ENCODE data around the gene UTP11.
A peak's percentile ranks its signal among the peaks of the same experiment; 100 is the strongest.
"Not testable (repeated sequence)": the region's sequence is repeated elsewhere in the genome, so short reads cannot be mapped to it uniquely, and the experiment has no call there.

Gene UTP11, protein sequence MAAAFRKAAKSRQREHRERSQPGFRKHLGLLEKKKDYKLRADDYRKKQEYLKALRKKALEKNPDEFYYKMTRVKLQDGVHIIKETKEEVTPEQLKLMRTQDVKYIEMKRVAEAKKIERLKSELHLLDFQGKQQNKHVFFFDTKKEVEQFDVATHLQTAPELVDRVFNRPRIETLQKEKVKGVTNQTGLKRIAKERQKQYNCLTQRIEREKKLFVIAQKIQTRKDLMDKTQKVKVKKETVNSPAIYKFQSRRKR

DNA sequence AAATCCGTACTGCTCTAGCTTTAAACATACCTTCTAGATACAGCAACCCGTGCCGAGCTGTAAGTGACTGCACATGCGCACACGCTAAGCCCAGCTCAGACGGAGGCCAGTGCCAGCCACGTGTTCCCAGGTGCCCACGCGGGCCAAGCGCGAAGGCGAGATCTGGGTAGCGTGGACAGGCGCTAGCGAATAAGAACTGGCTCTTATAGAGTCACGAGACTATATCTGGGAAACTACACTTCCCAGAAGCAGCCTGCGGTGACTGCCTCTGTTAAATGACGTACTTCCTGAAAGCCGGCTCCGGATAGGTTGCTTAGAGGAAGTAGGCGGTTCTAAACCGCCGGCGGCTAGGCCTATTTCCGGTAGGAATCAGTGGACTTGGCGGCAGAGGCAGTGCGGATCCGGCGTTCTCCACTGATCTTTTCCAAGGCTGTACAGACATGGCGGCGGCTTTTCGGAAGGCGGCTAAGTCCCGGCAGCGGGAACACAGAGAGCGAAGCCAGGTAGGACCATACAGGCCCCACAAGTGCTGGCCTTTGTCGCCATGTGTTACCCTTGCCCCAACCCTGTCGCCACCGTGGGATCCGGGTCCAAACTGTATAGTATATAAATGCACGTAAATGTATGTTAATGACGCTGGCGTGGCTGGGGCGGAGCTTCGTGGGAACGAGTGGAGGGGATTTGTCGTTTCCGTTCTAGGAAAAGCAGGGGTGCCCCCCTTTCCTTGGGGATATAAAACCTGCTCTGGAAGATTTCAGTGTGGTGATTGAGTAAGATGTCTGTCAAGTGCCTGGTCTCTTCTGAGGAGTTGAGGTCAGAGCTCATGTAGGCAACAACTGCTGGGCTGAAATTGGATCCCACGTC is at the start of gene UTP11:
Gene UTP11, plus strand, starts transcription at position 372 of the 864 bp plus-strand sequence. Its CDS starts 69 bp downstream, at position 441.
- peak; percentile 84 for DNase-seq (ENCODE audit: low read depth)

DNA sequence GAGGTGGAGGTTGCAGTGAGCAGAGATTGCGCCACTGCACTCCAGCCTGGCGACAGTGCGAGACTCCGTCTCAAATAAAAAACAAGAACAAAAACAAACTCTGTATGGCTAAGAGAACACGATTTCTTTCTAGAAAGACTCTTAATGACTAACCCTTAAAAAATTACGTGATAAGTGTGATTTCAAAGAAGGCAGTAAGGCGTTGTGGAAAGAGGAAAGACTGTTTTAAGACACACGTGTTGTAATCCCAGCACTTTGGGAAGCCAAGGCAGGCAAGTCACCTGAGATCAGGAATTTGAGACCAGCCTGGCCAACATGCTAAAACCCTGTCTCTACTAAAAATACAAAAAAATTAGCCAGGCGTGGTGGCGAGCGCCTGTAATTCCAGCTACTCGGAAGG is 48.4 kb upstream of the UTP11 start:
- not testable (repeated sequence) for DNase-seq (ENCODE audit: low read depth)

DNA sequence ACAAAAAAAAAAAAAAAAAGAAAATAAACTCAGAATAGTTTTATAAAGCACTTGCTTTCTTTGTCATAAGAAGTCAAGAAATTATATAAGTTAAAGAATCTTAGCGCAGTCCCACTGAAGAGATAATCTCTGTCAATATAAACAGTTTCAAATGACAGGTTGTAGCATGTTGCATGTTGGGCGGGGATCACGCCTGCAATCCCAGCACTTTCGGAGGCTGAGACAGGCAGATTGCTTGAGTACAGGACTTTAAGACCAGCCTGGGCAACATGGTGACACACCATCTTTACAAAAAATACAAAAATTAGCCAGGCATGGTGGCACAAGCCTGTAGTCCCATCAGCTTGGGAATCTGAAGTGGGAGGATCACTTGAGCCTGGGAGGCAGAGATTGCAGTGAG is 47.2 kb upstream of the UTP11 start:
- no peak for DNase-seq (ENCODE audit: low read depth)

DNA sequence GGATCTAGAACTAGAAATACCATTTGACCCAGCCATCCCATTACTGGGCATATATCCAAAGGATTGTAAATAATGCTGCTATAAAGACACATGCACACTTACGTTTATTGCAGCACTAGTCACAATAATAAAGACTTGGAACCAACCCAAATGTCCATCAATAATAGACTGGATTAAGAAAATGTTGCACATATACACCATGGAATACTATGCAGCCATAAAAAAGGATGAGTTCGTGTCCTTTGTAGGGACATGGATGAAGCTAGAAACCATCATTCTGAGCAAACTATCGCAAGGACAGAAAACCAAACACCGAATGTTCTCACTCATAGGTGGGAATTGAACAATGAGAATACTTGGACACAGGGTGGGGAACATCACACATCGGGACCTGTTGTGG is 38.9 kb upstream of the UTP11 start:
- DNase-seq (ENCODE audit: low read depth) = not testable (repeated sequence)

DNA sequence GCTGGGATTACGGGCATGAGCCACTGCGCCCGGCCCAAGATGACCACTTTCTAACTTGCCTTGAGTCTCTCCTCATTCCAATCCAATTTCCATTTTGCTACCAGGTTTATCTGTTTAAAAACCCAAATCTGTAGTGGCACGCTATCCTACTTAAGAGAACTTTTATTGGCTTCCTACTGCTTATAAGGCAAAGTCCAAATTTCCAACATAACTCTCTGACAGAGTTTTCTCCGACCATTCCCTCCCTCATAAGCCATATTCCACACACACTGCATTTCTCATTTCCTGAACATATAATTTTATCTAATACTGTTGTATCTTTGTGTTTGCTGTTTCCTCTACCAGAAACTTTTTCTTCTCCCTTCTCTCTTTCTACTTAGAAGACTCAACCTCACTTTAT is 38.0 kb upstream of the UTP11 start:
- no peak for DNase-seq (ENCODE audit: low read depth)

DNA sequence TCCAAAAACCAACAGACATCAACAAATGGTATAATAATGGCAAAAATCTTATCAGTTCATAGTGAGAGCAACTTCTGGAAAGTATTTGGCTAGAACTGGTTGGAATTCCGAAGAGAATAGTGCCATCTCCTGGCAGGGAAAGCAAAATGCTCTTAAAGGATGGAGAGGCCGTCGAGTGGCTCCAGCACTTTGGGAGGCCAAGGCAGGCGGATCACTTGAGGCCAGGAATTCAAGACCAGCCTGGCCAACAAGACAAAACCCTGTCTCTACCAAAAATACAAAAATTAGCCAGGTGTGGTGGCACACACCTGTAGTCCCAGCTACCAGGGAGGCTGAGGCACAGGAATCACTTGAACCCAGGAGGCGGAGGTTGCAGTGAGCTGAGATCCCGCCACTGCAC is 37.5 kb upstream of the UTP11 start:
- DNase-seq (ENCODE audit: low read depth) = not testable (repeated sequence)

DNA sequence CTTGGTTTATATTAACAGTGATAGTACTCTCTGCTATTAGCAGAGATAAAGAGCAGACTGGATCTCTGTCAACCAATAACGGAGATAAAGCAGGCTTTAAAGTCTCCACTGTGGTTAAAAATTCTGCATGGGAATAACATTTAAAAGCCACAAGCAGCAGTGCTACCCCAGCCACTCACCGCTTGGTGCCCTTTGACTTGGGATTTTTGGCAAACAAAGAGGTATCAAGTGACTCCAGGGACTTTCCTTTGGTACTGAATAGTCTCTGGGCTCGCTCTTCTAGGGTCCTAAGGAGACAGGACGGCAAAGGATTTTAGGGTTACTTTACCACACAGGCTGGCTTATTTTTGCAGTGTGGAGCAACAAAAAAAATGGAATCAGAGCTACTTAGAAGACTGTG is 34.0 kb upstream of the UTP11 start:
- no peak for DNase-seq (ENCODE audit: low read depth)

DNA sequence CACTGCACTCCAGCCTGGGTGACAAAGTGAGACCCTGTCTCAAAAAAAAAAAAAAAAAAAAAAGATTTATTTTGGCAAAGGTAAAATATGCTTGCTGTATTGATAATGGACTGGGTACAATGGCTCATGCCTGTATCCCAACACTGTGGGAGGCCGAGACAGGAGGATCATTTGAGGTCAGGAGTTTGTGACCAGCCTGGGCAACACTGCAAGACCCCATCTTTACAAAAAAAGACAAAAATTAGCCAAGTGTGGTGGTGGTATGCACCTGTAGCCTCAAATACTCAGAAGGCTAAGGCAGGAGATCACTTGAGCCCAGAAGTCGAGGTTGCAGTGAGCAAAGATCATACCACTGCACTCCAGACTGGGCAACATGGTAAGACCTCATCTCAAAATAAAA is 29.0 kb upstream of the UTP11 start:
- no peak for DNase-seq (ENCODE audit: low read depth)

DNA sequence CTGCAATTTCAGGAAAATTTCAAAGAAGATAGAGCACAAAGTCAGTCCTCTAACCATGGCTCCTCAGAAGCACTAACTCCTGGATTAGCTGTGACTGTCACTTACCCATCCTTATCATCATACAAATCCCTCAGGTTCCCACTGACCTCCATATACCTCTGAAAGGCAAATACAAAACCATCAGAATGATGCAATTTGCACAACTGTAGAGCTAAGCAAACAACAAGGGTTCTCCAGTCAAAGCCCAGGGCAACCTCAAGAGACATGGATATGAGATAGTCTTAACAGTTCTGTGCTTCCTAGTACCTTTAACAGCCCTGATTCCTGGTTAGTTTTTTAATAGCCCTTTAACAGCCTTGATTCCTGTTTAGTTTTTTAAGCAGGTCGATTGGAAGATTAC is 24.9 kb upstream of the UTP11 start:
- DNase-seq (ENCODE audit: low read depth) = no peak

DNA sequence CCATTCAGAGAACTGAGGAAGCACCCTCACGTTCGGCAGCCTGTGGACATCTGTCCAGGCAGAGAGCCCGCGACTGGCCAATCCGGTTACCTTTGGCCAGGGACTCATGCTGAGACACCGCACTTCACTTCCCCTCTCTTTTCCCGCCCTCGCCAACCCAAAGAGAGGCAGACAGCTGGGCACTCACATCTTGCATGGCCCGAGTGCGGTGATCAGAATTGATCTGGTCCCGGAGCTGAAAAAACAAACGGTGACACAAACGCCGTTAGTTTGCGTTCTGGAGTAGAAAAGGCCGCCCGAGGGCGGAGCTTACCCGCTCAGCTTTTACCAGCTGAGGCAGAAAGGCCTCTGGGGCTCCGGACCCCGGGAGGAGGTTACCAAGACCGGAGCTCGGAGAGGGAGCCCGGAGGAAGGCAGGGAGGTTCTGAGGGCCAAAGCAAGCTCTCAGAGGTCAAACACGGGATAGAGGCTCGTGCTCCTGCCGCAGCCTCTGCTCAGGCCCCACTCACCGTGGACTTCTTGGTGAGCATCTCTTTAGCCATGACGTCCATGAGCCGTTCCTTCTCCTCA is 23.1 kb upstream of the UTP11 start:
- DNase-seq (ENCODE audit: low read depth) = no peak

DNA sequence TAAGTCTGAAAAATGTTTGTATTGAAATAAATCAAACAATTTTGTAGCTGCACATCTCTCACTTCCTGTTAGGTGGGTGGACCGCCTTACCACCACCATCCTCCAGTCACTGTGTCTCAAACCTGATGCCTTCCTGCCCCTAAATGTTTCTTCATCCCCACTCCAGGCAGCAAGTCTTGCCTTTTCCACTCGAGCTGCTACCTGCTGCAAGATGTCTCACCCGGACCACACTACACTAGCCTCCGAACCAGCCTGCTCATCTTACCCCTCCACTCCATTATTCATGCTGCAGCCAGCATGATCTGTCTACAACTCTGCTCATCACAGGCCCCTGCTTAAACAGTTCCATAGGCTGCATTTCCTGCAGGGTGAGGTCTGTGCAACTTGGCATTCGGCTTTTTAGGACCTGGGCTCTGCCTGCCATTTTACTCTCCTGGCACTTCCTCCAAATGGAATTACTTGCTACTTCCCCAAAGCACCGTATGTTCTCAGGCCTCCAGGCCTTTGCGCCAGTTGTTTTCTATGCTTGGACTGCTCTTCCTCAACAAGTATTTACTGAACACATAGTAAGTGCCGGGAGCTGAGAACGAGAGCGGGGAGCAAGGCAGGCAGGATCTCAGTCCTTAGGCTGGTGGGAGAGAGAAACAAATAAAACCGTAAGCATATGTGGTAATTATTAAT is 17.5 kb upstream of the UTP11 start:
- DNase-seq (ENCODE audit: low read depth) = no peak

DNA sequence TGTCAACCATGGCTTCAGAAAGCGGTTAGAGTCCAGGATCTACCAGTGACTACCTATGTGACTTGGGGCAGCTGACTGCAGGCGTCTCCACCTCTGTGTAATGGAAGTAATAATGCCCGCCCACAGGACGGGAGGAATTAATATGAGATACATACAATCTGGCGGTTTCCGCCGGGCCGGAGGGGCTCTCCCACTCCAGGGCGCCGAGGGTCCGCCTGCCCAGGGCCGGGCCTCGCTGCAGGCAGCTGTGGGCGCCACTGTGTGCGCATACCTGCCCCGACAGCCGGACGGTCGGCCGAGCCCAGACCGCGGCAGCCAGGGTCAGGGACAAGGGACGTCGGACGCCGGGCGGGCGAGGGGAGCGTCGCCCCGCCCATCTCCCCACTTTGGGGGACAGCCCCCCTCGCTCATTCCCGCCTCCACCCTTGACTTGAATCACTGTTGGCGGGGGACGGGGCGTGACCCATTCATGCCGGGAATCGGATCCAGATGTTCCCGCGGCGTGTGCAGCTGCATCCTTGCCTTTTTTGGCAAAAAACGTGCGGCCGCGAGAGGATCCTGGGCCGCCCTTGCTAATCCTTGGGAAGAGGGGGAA is 16.7 kb upstream of the UTP11 start:
- DNase-seq (ENCODE audit: low read depth) = no peak

DNA sequence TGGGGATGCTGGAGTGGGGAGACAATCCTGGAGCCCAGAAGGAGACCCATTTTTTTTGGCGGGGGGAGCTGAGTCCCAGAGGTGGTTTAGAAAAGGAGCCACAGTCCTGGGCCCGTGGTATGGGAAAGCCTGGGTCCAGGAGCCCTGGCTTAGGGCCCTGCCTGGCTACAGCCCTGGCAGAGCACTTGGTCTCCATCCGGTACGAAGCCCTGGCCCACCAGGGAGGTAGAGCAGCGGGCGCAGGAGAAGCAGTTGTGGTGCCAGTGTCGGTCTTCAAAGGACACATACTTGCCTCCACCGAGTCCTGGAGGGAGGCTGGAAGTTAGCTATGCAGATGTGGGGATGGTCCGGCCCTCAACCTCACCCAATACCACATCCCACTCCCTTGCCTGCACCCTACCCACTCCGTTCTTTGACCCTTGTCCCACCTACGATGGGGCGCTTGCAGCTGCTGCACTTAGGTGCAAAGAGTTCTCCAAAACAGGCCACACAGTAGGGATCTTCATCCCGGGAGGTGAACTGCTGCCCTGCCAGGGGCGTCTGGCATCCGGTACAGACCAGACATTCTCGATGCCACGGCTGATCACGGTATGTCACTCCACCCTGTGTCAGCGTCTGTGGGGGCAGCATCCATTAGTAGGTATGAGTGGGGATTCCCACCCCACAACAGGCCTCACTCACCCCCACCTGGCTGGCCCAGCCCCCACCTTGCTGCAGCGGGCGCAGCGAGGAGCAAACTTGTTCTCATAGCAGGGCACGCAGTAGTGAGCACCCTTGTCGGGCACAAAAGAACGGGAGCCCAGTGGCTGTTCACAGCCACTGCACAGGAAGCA is 15.1 kb upstream of the UTP11 start:
- no peak for DNase-seq (ENCODE audit: low read depth)

DNA sequence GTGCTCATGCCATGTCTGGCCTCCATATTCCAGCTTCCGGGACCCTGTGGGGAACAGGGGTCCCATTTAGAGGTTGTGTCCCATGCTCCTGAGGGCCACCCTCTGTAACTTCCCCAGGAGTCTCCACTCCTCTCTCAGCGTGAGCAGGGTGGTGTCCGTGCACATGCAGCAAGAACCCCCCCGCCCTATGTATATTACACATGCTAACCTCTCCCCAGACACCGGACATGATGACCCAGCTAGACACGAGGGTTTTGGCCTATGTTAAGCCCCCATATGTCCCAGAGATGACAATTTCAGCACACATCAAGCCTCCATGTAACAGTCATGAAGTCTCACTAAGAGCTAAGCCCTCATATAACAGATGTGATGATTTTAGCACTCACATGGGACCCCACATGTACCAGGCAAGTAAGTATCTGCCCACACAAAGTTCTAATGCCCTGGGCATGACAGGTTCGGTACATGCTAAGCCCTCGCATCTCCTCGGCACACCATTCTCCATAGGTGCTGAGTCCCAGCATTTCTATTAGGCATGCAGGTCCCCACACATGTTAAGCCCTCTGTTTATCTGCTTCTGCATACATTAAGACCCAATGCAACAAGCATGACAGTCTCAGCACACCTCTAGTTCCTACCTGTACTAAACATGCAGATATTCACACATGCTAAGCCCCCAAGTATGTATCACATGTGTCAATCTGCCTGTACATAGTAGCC is 14.3 kb upstream of the UTP11 start:
- no peak for DNase-seq (ENCODE audit: low read depth)

DNA sequence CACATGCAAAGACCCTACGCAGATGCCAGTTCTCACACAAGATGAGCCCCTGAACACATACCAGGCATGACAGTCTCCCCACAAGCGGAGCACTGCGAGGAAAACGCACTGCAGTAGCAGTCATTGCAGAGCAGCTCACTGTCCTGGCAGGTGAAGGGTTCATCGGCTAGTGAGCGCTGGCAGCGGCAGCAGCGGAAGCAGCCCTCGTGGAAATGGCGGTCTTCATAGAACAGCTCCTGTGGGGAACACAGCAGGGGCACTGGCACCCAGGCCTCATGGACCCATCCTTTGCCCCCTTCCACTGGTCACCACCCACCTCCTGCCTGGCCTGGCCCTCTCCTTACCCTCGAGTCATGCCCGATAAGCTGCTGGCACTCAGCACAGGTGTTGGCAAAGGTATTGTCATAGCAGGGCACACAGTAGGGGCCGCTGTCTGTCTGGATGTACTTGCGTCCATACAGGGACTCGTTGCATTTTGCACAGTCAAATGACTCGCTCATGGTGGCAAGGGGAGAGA is 13.6 kb upstream of the UTP11 start:
- no peak for DNase-seq (ENCODE audit: low read depth)

DNA sequence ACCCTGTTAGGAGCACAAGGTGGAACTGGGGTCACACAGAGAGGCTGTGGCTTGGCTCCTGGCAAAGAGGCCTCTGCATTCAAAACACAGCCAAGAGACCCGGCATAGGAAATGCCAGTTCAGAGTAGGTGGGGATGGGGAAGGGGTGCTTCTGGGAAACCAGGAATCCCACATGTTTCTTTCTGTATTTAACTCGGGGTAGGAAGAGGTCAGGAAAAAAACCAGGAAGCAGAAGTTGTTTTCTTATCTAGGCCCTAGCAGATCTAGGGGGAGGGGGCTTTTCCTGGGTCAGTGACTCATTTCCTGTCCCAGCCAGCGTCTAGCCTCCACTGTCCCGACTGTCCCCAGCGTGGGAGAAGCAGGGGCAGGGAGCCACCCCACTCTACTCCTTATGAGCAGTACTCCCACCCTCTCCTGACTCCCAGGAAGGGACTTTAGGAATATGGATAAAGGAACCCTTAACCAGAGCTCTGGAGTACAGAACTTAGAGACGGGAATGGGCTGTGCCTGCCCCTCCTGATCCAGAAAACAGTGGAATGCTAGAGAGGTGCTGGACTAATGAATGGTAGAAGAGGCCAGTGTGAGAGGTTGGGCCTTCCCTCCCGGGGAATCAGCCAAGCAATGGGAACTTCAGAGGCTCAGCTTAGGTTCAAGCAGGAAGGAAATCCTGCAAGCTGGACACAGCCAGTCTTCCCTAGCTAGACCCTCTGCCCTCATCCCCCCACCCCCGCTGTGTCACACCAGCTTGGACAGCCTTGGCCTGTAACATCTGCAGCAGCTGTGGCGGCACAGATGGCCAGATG is 12.9 kb upstream of the UTP11 start:
- no peak for DNase-seq (ENCODE audit: low read depth)

DNA sequence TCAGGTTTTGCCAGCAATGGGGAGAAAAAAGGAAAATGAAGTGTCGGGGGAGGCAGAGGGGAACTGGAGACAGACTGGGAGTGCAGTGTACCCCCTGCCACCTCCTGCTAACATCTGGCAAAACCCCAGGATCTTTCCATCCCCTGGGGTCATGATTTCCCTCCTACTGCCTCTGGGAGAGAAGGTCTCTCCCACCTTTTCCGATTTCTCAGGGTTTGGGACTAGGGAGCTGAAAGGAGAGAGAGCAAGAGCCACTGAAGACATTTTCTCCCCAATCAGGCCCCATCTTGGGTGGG is 12.4 kb upstream of the UTP11 start:
- no peak for DNase-seq (ENCODE audit: low read depth)

DNA sequence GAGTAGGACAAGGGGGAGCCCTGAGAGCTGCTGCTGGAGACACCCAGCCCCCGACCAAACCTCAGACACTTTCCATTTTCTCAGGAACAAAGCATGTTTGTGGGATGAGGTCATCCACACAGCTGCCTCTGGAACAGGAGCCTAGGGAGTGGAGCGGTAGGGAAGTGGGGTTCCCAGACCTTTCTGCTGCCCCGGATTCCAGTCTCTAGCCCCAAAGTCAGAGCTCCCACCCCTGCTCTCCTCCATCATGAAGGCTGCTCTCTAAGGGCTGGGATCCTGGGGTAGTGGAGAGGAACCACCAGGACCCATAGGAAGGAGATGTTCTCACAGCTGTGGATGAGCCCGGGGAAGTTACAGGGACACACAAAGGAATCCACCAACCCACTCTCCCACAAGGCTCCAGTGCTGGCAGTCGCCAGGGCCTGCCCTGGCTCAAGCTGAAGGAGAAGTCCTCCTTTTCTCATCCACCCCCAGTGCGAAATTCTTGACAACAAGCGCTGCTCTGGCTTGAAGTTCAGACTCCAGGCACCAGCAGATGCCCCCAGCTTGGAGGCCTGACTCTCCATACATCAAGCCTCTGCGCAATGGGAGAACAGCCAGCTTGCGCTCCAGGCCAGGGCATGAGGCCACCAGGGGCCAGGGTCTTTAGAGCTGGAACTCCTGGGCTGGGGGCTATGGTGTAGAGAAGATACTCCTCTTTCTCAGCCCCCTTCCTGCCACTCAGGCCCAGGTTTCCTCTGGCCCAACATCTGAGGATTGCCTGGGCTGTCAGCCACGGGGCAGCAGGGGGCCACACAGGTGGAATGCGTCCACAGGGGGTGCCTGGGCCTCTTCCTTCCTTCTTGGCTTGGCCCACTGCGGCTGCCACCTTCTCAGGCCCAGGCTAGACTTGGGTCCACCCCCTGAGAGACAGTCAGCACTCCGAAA is 11.7 kb upstream of the UTP11 start:
- no peak for DNase-seq (ENCODE audit: low read depth)

Measured in stimulated activated CD8-positive, alpha-beta memory T cell treated with anti-CD3 and anti-CD28 coated beads, Interleukin-4, amount 100 ng/mL, for 24 hours (primary cell).